Measurements from ENCODE around the gene MEGF11.

MEGF11 gene

GRCh38 chr15:66165856-66166255 lies 87.7 kb downstream of the MEGF11 start:
- no peak for DNase-seq

GRCh38 chr15:66164788-66165187 lies 88.8 kb downstream of the MEGF11 start:
- DNase-seq: no peak

GRCh38 chr15:66163553-66163952 lies 90.0 kb downstream of the MEGF11 start:
- DNase-seq: no peak

GRCh38 chr15:66162286-66162685 lies 91.3 kb downstream of the MEGF11 start:
- DNase-seq: no peak

- DNase-seq: no peak
These were observed 91.9 kb downstream of the MEGF11 start for GRCh38 chr15:66161575-66162118.

GRCh38 chr15:66161108-66161507 lies 92.4 kb downstream of the MEGF11 start:
- no peak for DNase-seq

- DNase-seq: no peak
These were observed 96.0 kb downstream of the MEGF11 start for GRCh38 chr15:66157507-66157906.

- DNase-seq: no peak
These were observed 97.1 kb downstream of the MEGF11 start for GRCh38 chr15:66156310-66156975.

GRCh38 chr15:66155065-66155464 lies 98.5 kb downstream of the MEGF11 start:
- no peak for DNase-seq

- peak; percentile 52 for DNase-seq
These were observed 99.0 kb downstream of the MEGF11 start for GRCh38 chr15:66154581-66154980.

GRCh38 chr15:66153549-66154415 lies 99.8 kb downstream of the MEGF11 start:
- DNase-seq: peak; percentile 59

- no peak for DNase-seq
These were observed 100.9 kb downstream of the MEGF11 start for GRCh38 chr15:66152650-66153049.

GRCh38 chr15:66151809-66152208 lies 101.7 kb downstream of the MEGF11 start:
- peak; percentile 18 for DNase-seq

- no peak for DNase-seq
These were observed 103.7 kb downstream of the MEGF11 start for GRCh38 chr15:66149871-66150270.

GRCh38 chr15:66148187-66148586 lies 105.4 kb downstream of the MEGF11 start:
- no peak for DNase-seq

- no peak for DNase-seq
These were observed 106.1 kb downstream of the MEGF11 start for GRCh38 chr15:66147440-66147839.

GRCh38 chr15:66145726-66146182 lies 107.8 kb downstream of the MEGF11 start:
- no peak for DNase-seq

GRCh38 chr15:66144978-66145725 lies 108.4 kb downstream of the MEGF11 start:
- DNase-seq: peak; percentile 9

- DNase-seq: no peak
These were observed 111.3 kb downstream of the MEGF11 start for GRCh38 chr15:66142285-66142684.

- no peak for DNase-seq
These were observed 113.9 kb downstream of the MEGF11 start for GRCh38 chr15:66139591-66140207.

- DNase-seq: peak; percentile 24
These were observed 114.5 kb downstream of the MEGF11 start for GRCh38 chr15:66138892-66139590.
